Activated CD8-positive, alpha-beta memory T cell treated with anti-CD3 and anti-CD28 coated beads for 4 hours (primary cell): ENCODE results near the gene OR4E2.
"Not testable (repeated sequence)": the region's sequence is repeated elsewhere in the genome, so short reads cannot be mapped to it uniquely, and the experiment has no call there.

Source experiments
- DNase-seq, 2 donors: peaks; one replicate each; pipeline ENCODE4 v3.0.0-alpha.2; 2020; ENCODE audit warnings: low read depth in 2 of 2

OR4E2 gene

GRCh38 chr14:21697662-21698061 is 44.0 kb downstream of the OR4E2 start:
- not testable (repeated sequence) for DNase-seq

- DNase-seq, result not testable (repeated sequence)
These were observed 44.9 kb downstream of the OR4E2 start for GRCh38 chr14:21698538-21698937.

DNA sequence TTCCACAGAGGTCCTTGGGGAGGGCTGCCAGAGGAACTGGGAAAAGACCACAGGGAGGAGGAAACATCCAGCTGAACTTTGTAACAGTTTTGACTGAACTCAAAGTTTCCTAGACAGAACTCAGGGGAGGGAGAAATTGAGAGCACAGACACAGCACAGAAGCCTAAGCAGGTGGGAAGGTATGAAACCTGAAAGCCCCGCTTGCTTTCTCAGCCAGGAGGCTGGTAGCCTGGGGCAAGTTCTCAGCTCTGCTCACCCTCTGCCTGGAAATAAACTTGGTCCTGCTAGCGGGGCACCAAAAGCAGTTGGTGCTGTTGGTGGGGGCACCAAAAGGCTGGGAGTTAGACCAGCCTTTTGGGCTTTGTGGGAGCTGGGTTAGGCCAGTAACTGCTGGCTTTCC is 45.9 kb downstream of the OR4E2 start:
- no peak for DNase-seq

DNA sequence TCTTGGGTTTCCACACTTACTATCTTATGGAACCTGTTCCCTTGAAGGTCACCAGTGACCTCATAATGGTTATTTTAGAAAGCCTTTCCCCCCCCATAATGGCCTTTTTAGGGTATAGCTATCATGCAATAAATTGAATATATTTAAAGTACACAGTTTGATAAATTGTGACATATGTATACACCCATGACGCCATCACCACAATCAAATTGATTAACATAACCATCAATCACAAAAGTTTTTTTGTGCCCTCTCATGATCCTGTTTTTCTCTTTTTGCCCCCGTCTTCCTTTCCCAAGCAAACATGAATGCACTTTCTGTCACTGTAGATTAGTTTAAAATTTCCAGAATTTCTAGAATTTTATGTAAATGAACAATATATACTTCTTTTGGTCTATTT is 48.7 kb downstream of the OR4E2 start:
- DNase-seq, result no peak

- DNase-seq, result no peak
These were observed 50.0 kb downstream of the OR4E2 start for GRCh38 chr14:21703357-21704326.

DNA sequence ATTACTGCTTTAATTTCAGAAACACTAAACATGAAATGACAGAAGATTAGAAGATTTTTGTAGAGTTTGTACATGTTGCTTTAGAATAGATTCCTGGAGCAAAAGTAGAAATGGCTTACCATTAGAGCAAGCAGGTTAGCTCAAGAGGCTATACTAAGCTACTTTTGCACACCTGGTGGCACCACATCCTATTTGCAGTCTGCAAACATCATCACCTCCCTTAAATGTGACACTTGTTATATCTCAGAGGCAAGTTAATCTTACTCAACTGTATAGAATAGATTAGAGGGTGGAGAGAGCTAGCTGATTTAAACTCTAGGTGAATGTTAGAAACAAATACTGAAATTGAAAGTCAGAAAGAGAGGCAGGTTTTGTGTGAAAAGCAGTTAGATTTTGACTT is 50.7 kb downstream of the OR4E2 start:
- DNase-seq, result no peak

DNA sequence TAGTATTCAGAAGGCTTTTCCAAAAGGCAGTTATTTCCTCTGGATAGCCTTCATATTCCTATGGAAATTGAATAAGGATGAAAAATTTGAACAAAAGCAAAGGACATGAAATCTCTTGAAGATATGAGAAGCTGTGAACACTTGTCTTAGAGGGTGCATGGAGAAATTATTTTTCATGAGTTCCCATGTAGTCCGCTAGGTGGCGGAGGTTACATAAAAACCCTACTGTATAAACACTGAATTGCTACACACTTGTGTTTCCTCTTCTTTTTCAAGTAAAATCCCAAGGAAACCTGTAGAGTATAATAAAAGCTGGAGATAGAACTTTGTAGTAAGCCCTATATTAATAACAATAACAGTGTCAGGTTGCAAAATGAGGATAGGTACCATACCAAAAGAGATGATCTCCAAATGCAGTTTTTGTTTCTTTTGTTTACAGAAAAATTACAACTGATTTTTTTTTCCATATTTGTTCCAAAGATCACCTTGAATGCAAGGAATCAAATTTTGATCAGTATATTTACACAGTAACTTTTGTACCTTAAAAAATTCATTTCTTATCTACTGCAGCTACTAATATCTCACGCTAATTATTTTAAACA is 57.8 kb downstream of the OR4E2 start:
- no peak for DNase-seq

- no peak for DNase-seq
These were observed 58.4 kb downstream of the OR4E2 start for GRCh38 chr14:21712036-21712435.

DNA sequence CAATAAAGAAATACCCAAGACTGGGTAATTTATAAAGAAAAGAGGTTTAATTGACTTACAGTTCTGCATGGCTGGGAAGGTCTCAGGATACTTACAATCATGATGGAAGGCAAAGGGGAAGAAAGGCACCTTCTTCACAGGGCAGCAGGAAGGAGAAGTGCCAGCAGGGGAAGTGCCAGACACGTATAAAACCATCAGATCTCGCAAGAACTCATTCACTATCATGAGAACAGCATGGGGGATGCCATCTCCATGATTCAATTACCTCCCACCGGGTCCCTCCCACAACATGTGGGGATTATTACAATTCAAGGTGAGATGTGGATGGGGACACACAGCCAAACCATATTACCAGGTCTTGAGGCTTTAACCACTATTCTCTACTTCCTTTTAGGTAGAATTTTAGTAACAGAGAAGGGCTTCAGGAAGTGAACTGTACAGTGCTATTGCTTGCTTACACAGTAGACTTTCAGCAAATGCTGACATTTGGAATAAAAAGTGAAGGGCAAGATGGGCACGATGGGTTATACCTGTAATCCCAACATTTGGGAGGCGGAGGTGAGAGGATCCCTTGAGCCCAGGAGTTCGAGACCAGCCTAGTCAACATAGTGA is 60.8 kb downstream of the OR4E2 start:
- DNase-seq, result no peak
